Stimulated activated naive CD4-positive, alpha-beta T cell treated with Interleukin-2 at 50 U/mL for 16 hours (primary cell): ENCODE measurements around the gene MMP14.
"Not testable (repeated sequence)": the region's sequence is repeated elsewhere in the genome, so short reads cannot be mapped to it uniquely, and the experiment has no call there.

ENCODE experiments used
- DNase-seq: peaks from one replicate; lab custom pipeline; 2025; lab: John Stamatoyannopoulos, UW

Gene MMP14

DNA sequence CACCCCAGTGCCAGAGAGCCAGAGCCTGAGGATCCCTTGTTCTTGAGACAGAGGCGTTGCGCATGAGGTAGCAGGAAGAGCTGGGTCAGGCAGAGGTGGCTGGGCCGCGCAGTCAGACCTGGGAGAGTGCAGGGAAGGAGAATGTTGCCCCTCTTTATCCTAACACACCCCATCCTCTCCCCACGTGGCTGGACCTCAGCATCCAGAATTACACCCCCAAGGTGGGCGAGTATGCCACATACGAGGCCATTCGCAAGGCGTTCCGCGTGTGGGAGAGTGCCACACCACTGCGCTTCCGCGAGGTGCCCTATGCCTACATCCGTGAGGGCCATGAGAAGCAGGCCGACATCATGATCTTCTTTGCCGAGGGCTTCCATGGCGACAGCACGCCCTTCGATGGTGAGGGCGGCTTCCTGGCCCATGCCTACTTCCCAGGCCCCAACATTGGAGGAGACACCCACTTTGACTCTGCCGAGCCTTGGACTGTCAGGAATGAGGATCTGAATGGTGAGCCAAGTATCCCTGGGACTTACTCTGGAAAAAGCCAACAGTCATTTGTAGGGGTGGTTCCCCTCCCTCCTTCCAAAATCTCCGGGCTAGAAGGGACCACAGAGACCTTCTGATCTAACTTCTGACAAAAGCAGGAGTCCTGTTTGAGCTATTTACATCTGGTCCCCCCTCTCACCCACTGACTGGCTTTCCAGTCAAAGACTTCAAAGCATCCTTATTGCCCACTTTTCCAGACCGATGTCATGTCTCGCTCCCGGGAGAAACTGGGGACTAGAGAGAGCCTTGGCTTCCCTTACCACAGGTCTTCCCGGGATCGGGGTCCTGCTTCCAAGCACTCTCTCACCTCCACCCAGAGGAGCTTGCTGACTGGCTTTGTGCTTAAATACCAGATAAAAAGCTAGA, 6.1 kb downstream of the MMP14 start:
- DNase-seq, result no peak

GRCh38 chr14:22843123-22843925, 6.9 kb downstream of the MMP14 start:
- DNase-seq, result no peak

- DNase-seq, result no peak
Measured at GRCh38 chr14:22844221-22845102, 8.1 kb downstream of the MMP14 start.

- no peak for DNase-seq
Measured at GRCh38 chr14:22845103-22845394, 8.7 kb downstream of the MMP14 start.

DNA sequence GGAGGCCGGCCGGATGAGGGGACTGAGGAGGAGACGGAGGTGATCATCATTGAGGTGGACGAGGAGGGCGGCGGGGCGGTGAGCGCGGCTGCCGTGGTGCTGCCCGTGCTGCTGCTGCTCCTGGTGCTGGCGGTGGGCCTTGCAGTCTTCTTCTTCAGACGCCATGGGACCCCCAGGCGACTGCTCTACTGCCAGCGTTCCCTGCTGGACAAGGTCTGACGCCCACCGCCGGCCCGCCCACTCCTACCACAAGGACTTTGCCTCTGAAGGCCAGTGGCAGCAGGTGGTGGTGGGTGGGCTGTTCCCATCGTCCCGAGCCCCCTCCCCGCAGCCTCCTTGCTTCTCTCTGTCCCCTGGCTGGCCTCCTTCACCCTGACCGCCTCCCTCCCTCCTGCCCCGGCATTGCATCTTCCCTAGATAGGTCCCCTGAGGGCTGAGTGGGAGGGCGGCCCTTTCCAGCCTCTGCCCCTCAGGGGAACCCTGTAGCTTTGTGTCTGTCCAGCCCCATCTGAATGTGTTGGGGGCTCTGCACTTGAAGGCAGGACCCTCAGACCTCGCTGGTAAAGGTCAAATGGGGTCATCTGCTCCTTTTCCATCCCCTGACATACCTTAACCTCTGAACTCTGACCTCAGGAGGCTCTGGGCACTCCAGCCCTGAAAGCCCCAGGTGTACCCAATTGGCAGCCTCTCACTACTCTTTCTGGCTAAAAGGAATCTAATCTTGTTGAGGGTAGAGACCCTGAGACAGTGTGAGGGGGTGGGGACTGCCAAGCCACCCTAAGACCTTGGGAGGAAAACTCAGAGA, 9.6 kb downstream of the MMP14 start:
- no peak for DNase-seq

DNA sequence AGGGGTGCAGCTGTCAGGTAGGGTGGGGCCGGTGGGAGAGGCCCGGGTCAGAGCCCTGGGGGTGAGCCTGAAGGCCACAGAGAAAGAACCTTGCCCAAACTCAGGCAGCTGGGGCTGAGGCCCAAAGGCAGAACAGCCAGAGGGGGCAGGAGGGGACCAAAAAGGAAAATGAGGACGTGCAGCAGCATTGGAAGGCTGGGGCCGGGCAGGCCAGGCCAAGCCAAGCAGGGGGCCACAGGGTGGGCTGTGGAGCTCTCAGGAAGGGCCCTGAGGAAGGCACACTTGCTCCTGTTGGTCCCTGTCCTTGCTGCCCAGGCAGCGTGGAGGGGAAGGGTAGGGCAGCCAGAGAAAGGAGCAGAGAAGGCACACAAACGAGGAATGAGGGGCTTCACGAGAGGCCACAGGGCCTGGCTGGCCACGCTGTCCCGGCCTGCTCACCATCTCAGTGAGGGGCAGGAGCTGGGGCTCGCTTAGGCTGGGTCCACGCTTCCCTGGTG, 10.5 kb downstream of the MMP14 start:
- no peak for DNase-seq

DNA sequence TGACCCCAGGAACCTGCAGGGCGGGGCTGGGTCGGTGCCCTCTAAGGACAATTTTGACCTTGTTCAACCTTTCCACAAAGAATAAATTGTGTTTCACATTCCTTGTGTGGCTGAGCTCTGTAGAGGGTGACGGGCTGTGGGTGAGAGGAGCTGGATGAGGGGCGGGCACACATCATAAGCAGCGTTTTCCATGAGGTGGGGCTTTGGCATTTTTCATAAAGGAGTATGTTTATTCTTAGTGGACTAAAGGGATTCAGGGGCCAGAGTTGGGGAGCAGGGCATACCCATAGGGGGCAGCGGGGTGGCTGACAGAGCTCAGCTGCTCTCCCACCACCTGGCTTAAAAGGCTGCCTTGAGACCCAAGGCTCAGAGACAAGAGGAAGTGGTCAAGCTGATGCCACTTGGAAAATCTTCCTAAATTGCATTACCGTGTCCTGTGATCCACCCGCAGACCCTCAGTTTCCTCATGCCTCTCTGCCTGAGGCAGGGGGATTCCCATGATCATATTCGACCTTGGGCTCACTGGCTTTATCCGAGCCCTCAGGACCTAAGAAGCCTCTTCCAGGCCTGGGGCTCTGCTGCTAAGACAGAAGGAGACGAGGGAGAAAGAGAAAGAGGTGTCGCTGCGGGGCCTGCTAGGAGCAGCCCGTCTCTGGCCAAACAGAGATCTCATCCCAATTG, 11.4 kb downstream of the MMP14 start:
- DNase-seq, result no peak

DNA sequence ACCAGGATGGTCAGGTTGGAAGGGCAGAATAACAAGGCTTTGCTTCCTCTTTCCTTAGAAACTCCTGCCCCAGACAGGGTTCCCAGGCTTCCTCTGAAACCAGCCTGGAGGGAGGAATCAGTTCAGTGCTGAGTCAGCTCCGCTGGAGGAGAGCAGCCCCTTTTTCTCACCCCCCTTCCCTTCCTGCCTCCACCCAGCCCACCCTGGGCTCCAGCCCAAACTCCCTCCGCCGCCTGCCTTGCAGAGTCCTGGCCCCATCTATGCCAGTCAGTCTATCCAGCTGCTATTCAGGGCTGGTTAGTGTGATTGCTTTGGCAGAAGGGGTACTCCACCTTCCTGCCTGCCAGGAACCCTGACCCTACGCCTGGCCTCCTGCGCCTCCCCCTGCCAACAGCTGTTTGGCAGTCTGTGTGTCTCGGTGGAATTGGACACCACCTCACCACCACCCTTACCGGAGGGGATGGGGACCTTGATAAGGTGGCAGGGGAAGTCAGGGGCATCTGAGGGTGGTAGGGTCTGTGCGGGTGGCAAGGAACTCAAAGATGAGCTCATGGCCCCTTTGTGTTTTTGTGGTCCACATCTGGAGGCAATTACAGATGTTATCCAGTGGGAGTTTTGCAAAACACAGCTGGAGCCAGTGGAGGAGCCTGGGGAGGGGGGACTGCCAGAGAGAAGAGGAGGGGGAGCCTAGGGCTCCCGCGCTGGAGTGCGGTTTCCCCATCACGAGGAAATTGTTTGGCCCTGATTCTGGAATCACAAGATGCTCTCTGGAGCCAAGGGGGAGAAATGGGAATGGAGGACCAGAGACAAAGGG, 12.2 kb downstream of the MMP14 start:
- no peak for DNase-seq

- DNase-seq, result no peak
Measured at GRCh38 chr14:22849212-22849819, 12.9 kb downstream of the MMP14 start.

- DNase-seq, result no peak
Measured at GRCh38 chr14:22850944-22851764, 14.8 kb downstream of the MMP14 start.

DNA sequence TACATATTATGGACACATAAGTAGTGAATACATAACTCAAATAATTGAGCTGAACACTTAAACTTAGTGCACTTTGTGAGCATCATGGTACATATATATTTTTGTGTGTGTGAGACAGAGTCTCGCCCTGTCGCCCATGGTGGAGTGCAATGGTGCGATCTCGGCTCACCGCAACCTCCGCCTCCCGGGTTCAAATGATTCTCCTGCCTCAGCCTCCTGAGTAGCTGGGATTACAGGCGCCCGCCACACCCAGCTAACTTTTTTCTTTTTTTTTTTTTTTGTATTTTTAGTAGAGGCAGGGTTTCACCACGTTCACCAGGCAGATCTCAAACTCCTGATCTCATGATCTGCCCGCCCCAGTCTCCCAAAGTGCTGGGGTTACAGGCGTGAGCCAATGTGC, 15.8 kb downstream of the MMP14 start:
- DNase-seq, result not testable (repeated sequence)

- no peak for DNase-seq
Measured at GRCh38 chr14:22852599-22852939, 16.2 kb downstream of the MMP14 start.

DNA sequence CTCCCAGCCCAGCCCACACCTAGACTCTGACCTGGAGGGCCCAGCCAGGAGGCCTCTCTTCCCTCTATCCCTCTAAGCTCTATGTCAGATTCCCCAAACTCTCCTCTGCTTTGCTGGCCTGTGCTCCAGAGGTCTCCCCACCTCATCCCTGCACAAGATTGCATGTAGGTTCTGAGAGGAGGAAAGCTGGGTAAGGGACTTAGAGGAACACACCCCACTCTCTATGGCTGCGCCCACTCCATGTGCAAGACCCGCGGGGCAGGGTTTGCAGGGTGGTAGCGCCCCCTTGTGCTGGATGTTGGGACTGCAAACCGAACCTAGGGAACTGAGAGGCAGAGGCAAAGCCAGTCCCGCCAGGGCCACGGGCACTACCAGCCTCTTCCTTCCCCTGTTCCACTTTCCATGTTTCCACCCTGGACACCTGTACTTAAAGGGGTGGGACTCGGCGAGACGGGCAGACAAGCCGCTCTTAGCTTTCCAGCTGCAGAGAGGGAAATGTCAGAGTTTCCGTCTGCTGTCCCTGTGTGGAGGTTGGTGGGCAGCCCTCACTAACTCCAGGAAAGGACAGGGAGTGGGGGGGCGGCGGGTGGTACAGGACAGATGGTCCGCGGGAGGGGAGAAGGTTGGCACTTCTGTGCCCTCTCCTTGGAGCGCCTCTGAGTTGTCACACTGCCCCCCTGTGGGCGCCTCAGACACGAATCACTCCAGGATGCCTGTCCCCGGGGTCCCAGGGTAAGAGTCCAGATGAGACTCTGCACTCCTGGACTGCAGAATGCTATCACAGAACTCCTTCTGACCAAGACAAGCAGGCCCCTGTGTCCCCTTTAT, 16.8 kb downstream of the MMP14 start:
- peak; percentile 81 for DNase-seq

DNA sequence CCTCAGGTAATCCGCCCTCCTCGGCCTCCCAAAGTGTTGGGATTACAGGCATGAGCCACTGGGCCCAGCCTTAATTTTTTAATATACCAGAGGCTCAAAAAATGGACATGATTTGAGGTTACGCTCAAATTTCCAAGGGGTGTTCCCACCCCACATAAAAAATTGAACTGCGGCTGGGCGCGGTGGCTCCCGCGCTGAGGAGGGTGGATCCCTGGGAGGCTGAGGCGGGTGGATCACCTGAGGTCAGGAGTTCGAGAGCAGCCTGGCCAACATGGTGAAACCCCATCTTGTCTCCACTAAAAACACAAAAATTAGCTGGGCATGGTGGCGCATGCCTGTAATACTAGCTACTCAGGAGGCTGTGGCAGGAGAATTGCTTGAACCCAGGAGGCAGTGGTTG, 17.9 kb downstream of the MMP14 start:
- DNase-seq, result not testable (repeated sequence)

DNA sequence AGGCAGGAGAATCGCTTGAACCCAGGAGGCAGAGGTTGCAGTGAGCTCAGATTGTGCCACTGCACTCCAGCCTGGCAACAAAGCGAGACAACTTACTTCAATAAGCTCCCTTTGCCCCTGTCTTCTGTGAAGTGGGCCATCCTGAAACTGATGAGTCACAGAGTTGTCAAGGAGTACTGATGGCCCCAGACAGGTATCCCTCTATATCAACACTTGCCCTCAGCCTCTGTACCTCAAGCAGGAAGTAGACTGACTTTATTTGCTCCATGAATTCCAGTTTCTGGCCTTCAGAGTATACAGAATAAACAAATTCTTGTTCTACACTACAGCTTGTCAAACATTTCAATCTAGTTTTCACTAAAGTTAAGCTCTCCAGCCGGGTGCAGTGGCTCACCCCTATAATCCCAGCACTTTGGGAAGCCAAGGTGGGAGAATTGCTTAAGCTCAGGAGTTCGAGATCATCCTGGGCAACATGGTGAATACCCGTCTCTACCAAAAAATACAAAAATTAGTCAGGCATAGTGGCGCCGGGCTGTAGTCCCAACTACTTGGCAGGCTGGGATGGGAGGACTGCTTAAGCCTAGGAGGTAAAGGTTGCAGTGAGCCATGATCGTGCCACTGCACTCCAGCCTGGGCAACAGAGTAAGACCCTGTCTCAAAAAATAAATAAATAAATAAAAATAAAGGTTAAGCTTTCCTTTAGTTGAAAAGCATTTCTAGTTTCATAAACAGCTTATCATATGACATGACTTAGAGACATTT, 18.8 kb downstream of the MMP14 start:
- no peak for DNase-seq

DNA sequence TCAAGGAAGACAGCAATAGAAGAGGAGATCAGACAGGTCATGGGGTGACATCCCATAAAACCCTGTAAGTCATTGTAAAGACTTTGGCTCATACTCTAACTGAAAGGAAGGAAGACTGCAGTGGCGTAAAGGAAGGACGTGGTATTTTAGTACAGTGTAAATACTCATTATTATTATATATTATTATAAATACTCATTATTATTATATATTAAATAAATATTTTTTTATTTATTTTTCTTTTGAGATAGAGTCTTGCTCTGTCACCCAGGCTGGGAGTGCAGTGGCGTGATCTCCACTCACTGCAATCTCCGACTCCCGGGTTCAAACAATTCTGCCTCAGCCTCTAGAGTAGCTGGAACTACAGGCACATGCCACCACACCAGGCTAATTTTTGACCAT, 20.0 kb downstream of the MMP14 start:
- DNase-seq, result no peak

GRCh38 chr14:22860377-22860776, 24.0 kb downstream of the MMP14 start:
- DNase-seq, result not testable (repeated sequence)
